Measurements from ENCODE around the gene NUCB1. TPM values are rescaled to one million over a fixed set of nuclear protein-coding genes. Genes with fewer than 3 reads are reported as not detected.

NUCB1 gene
- 274 and 337 TPM in 2 replicates for total RNA-seq
- 230 and 290 TPM in 2 replicates for polyA plus RNA-seq

GRCh38 chr19:48899781-48900476, at the start of gene NUCB1:
TSS of gene NUCB1 (plus strand) at chr19:48900312. CDS start at chr19:48900797, 485 bp downstream.
- Histone ChIP-seq H3K36me3 (peaks cover 3% of the 10 kb centered on the region), H3K27ac (peak within 1 kb of the TSS; percentile 78), H3K4me3 (peak within 1 kb of the TSS; percentile 70), H3K4me1 (ENCODE audit: low read depth) (peaks cover 6% of the 10 kb centered on the region), H3K9me3 (ENCODE audit: low read depth) (no peaks in the 10 kb centered on the region), H3K27me3 (no peaks in the 10 kb centered on the region)
- peak; percentile 100 for DNase-seq (ENCODE audit: low read depth in 1 of 2, low spot score in 1 of 2)
- TF ChIP-seq CTCF (IDR thresholded peaks at IDR 0.05; ENCODE audit: low read depth, low read length), result peak; percentile 32

- Histone ChIP-seq H3K27me3 (no peaks in the 10 kb centered on the region), H3K36me3 (no peaks in the 10 kb centered on the region), H3K27ac (no peak overlapping the region), H3K4me1 (ENCODE audit: low read depth) (no peaks in the 10 kb centered on the region), H3K9me3 (ENCODE audit: low read depth) (no peaks in the 10 kb centered on the region), H3K4me3 (no peak overlapping the region)
- no peak for DNase-seq (ENCODE audit: low read depth in 1 of 2, low spot score in 1 of 2)
- no peak for TF ChIP-seq CTCF (IDR thresholded peaks at IDR 0.05; ENCODE audit: low read depth, low read length)
These were observed 47.8 kb upstream of the NUCB1 start for GRCh38 chr19:48852292-48852691.

GRCh38 chr19:48853483-48853882, 46.6 kb upstream of the NUCB1 start:
- Histone ChIP-seq H3K9me3 (ENCODE audit: low read depth) (no peaks in the 10 kb centered on the region), H3K27me3 (no peaks in the 10 kb centered on the region), H3K27ac (no peak overlapping the region), H3K36me3 (no peaks in the 10 kb centered on the region), H3K4me1 (ENCODE audit: low read depth) (peaks cover 5% of the 10 kb centered on the region), H3K4me3 (no peak overlapping the region)
- no peak for TF ChIP-seq CTCF (IDR thresholded peaks at IDR 0.05; ENCODE audit: low read depth, low read length)
- DNase-seq (ENCODE audit: low read depth in 1 of 2, low spot score in 1 of 2), result no peak

GRCh38 chr19:48854103-48854502, 46.0 kb upstream of the NUCB1 start:
- Histone ChIP-seq H3K36me3 (no peaks in the 10 kb centered on the region), H3K4me1 (ENCODE audit: low read depth) (peaks cover 5% of the 10 kb centered on the region), H3K27ac (no peak overlapping the region), H3K4me3 (no peak overlapping the region), H3K9me3 (ENCODE audit: low read depth) (no peaks in the 10 kb centered on the region), H3K27me3 (no peaks in the 10 kb centered on the region)
- TF ChIP-seq CTCF (IDR thresholded peaks at IDR 0.05; ENCODE audit: low read depth, low read length), result no peak
- DNase-seq (ENCODE audit: low read depth in 1 of 2, low spot score in 1 of 2), result no peak

GRCh38 chr19:48856921-48857320, 43.2 kb upstream of the NUCB1 start:
- Histone ChIP-seq H3K4me3 (no peak overlapping the region), H3K36me3 (no peaks in the 10 kb centered on the region), H3K4me1 (ENCODE audit: low read depth) (peaks cover 5% of the 10 kb centered on the region), H3K9me3 (ENCODE audit: low read depth) (no peaks in the 10 kb centered on the region), H3K27me3 (no peaks in the 10 kb centered on the region), H3K27ac (no peak overlapping the region)
- no peak for DNase-seq (ENCODE audit: low read depth in 1 of 2, low spot score in 1 of 2)
- TF ChIP-seq CTCF (IDR thresholded peaks at IDR 0.05; ENCODE audit: low read depth, low read length), result no peak

Data from cardiac muscle cell (in vitro differentiated cells and primary cell).